ENCODE results near the gene ASIC1. TPM values are rescaled to one million over a fixed set of nuclear protein-coding genes. Genes with fewer than 3 reads are reported as not detected.

The ASIC1 gene
- total and polyA plus RNA-seq, 8 donors = 0.14 to 1.0 (median 0.57) TPM

DNA sequence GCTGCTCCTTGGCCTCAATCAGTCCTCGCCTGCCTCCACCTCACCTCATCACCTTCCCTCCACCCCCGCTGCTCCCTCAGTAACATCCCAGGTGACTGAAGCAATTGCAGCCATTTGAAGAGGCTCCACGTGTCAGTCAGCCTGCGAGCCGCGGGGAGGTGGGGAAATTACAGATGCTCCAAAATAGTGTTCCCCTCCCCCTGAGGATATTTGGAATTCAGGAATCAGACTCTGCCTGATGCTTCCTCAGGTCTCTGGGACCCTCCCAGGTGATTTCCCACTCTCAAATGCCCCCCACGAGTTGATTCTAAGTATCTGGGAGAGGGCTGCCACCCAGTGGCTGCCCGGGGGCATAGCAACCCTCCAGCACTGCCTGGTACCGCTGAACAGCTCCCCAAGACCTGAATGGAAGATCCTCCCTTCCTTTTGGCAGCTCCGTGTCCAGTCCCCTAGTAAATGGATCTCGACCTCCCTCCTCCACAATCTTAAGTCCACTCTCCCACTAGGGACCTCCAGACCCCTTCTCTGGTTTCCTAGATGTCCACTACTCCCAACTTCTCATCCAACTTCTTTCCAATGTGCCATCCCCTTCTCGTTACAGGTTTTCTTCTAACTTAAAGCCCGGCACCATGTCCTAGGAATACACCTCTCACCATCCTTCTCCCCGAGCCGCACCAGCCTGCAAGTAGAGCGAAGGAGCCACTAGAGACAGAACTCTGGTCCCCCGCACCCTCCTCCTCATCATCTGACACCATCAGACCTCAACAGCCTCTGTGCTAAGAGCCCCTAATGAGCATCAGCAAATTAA is 1.4 kb upstream of the ASIC1 start:
- no peak for FAIRE-seq
- intact Hi-C loops (cut with DNase I) = loop anchor here in 1 of 3 donors (5.0 kb wide), 1 partner anchor 84 kb away; the partner anchor contains the start of gene AQP6

GRCh38 chr12:50056639-50056976 is 788 bp upstream of the ASIC1 start:
- peak overlapping the region in 1 of 4 donors; percentile 68 for H3K4me3 ChIP-seq
- DNase-seq = no peak

More for the DNA sequence above, 1.4 kb upstream of the ASIC1 start:
- no peaks in the 10 kb centered on the region for H3K36me3 ChIP-seq
- peak; percentile 80 to 90 (median 88) for TF ChIP-seq CTCF (IDR thresholded peaks at IDR 0.05)
- WGBS, 2 donors = 11 to 12% methylated on average over 17 of the region's 17 CpGs
- peaks cover 0 to 6% (median 0%) of the 10 kb centered on the region in 3 donors for H3K4me1 ChIP-seq
- no peak overlapping the region for H3K4me3 ChIP-seq
- no peak overlapping the region for H3K27ac ChIP-seq
- H3K9me3 ChIP-seq = no peaks in the 10 kb centered on the region
- DNase-seq = peak in 1 of 6 donors; percentile 46
- no peaks in the 10 kb centered on the region for H3K27me3 ChIP-seq
- ATAC-seq = peak; percentile 51 to 83 (median 72)

DNA sequence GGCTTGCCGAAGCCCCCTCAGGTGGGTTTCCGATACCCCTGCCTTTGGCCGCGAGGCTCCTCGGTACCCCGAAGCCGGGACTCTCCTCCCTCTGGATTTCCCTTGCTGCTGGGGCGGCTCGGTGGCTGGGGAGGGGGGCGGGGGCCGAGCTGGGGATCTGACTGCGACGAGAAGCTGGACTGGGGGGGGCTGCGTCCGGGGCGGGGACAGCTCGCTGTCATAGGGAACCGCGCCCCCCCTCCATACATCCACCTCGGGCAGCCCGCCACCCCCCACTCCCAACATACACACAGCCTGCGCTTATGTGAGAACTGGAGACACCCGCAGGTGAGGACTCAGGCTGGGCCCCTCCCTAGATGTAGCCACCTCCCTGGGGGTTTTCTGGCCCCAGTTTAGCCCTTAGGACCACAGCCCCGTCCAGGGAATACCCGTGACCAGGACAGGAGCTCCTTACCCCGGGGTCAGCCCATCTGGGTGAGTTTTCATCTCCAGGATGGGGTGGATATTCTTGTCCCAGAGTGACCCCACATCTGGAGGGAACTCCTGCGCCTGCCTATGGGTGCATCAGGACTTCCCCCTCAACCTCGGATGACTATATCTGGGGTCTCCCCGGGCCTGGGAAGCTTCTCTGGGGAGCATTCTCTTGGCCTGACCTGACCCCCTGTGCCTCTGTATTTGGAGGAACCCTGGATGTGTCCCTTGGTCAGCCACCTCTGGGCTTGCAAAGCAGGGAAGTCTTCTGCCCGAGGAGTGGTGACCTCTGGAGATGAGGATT is 687 bp downstream of the ASIC1 start:
- Histone ChIP-seq H3K36me3 (no peaks in the 10 kb centered on the region), H3K4me3 (peak overlapping the region in 3 of 4 donors; percentile 56 to 68 (median 57)), H3K4me1 (peaks cover 0 to 6% (median 0%) of the 10 kb centered on the region in 3 donors), H3K9me3 (no peaks in the 10 kb centered on the region), H3K27me3 (no peaks in the 10 kb centered on the region), H3K27ac (no peak overlapping the region)
- WGBS, 2 donors = 22 to 43% methylated on average over 14 to 30 of the region's 30 CpGs
- no peak for FAIRE-seq
- no peak for TF ChIP-seq CTCF (IDR thresholded peaks at IDR 0.05)
- ATAC-seq = no peak
- intact Hi-C loops (cut with DNase I) = loop anchor here in 1 of 3 donors (5.0 kb wide), 1 partner anchor 86 kb away; the partner anchor contains the start of gene AQP6
- no peak for DNase-seq

More at GRCh38 chr12:50056639-50056976, 788 bp upstream of the ASIC1 start:
- H3K4me1 ChIP-seq = peaks cover 0 to 6% (median 0%) of the 10 kb centered on the region in 3 donors
- no peak overlapping the region for H3K27ac ChIP-seq
- H3K27me3 ChIP-seq = no peaks in the 10 kb centered on the region
- H3K9me3 ChIP-seq = no peaks in the 10 kb centered on the region
- no peak for TF ChIP-seq CTCF (IDR thresholded peaks at IDR 0.05)
- intact Hi-C loops (cut with DNase I) = loop anchor here in 1 of 3 donors (5.0 kb wide), 1 partner anchor 84 kb away; the partner anchor contains the start of gene AQP6
- no peak for ATAC-seq
- WGBS, 2 donors = 18 to 21% methylated on average over 3 of the region's 3 CpGs
- no peaks in the 10 kb centered on the region for H3K36me3 ChIP-seq
- no peak for FAIRE-seq

DNA sequence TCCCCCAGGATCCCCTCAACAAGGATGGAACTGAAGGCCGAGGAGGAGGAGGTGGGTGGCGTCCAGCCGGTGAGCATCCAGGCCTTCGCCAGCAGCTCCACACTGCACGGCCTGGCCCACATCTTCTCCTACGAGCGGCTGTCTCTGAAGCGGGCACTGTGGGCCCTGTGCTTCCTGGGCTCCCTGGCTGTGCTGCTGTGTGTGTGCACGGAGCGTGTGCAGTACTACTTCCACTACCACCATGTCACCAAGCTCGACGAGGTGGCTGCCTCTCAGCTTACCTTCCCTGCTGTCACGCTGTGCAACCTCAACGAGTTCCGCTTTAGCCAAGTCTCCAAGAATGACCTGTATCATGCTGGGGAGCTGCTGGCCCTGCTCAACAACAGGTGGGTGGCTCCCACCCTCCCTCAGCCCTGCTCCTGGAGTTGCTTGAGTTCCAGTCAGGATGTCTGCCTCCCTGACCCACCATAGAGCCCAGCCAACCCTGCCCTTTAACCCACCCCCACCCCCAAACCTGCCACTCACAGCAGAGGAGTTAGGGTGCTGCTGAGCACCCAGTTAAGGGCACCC is 1.4 kb downstream of the ASIC1 start:
- WGBS, 2 donors = 86 to 88% methylated on average over 15 of the region's 15 CpGs
- Histone ChIP-seq H3K9me3 (no peaks in the 10 kb centered on the region), H3K4me3 (no peak overlapping the region), H3K36me3 (no peaks in the 10 kb centered on the region), H3K27me3 (no peaks in the 10 kb centered on the region), H3K27ac (no peak overlapping the region), H3K4me1 (peaks cover 0 to 6% (median 0%) of the 10 kb centered on the region in 3 donors)
- FAIRE-seq (no peak), DNase-seq (no peak), ATAC-seq (no peak)
- no peak for TF ChIP-seq CTCF (IDR thresholded peaks at IDR 0.05)
- intact Hi-C loops (cut with DNase I) = loop anchor here in 1 of 3 donors (5.0 kb wide), 1 partner anchor 87 kb away; the partner anchor contains the start of gene AQP6

Data from pancreas (tissue), 10 donors.